ENCODE measurements around the gene RUNX2.

RUNX2 gene

DNA sequence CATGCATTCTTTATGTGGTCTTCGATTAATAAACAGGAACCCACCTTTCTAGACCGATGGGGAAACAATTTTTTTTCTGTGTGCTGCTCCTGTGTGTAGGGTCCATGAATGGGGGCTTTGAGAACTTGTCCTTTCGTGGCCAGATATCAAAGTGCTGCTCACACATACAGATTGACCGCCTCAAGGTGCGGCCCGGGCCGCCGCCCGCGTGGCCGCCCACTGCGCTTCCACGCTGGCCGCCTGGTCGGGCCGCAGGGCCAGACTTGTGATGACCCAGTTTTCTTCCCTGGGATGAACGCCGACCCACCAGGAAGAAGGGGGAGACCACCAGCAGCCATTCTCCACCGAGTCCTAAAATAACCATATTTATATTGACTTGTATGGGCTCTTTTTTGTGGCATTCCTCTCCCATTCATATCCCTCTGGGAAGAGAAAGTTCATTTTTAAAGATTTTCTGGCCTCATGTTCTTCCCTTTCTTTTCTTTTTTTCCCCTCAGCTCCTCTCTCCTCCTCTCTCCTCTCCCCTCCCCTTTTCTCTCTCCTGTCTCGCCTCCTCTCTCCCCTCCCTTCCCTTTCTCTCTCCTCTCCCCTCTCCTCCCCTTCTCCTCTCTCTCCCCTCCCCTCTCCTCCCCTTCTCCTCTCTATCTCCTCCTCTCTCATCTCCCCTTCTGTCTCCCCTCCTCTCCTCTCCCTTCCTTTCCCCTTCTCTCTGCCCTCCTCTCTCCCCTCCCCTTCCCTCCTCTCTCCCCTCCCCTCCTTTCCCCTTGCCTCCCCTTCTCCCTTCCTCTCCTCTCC lies 314.4 kb downstream of the RUNX2 start:
- FAIRE-seq (no peak), DNase-seq (ENCODE audit: insufficient read length) (no peak)
- no peak for TF ChIP-seq TAF1 (IDR thresholded peaks at IDR 0.05; ENCODE audit: borderline replicate concordance, low read depth, low read length)
- TF ChIP-seq POLR2A (IDR thresholded peaks at IDR 0.05; ENCODE audit: low read depth, low read length) = no peak
- TF ChIP-seq POLR2AphosphoS5 (IDR thresholded peaks at IDR 0.05; ENCODE audit: low read depth, low read length) = no peak

DNA sequence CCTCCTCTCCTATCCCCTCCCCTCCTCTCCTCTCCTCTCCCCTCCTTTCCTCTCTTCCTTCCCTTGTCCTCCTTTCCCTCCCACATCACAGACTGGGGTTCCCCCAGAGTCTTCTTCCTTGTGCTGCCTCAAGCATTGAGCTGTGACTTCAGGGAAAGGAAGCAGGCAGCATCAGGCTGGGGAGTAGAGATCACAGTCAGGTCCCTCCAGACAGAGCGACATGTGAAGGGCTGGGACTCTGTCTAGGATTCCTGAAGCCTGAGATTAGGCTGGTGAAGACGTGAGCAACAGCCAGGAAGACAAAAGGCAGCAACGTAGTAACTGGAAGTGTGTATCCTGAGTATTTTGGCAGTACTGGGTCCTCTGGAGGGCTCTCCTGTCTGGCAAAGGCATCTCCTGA lies 315.0 kb downstream of the RUNX2 start:
- DNase-seq (ENCODE audit: insufficient read length) (no peak), FAIRE-seq (no peak)
- TF ChIP-seq POLR2AphosphoS5 (IDR thresholded peaks at IDR 0.05; ENCODE audit: low read depth, low read length) = no peak
- TF ChIP-seq TAF1 (IDR thresholded peaks at IDR 0.05; ENCODE audit: borderline replicate concordance, low read depth, low read length) = no peak
- no peak for TF ChIP-seq POLR2A (IDR thresholded peaks at IDR 0.05; ENCODE audit: low read depth, low read length)

- DNase-seq (ENCODE audit: insufficient read length) (no peak), FAIRE-seq (no peak)
- TF ChIP-seq TAF1 (IDR thresholded peaks at IDR 0.05; ENCODE audit: borderline replicate concordance, low read depth, low read length) (no peak), POLR2AphosphoS5 (IDR thresholded peaks at IDR 0.05; ENCODE audit: low read depth, low read length) (no peak), POLR2A (IDR thresholded peaks at IDR 0.05; ENCODE audit: low read depth, low read length) (no peak)
These were observed 316.6 kb downstream of the RUNX2 start for GRCh38 chr6:45644720-45645119.

GRCh38 chr6:45645302-45645701 lies 317.2 kb downstream of the RUNX2 start:
- TF ChIP-seq POLR2A (IDR thresholded peaks at IDR 0.05; ENCODE audit: low read depth, low read length) (no peak), POLR2AphosphoS5 (IDR thresholded peaks at IDR 0.05; ENCODE audit: low read depth, low read length) (no peak), TAF1 (IDR thresholded peaks at IDR 0.05; ENCODE audit: borderline replicate concordance, low read depth, low read length) (no peak)
- FAIRE-seq (no peak), DNase-seq (ENCODE audit: insufficient read length) (no peak)

GRCh38 chr6:45647341-45648261 lies 319.5 kb downstream of the RUNX2 start:
- no peak for TF ChIP-seq POLR2A (IDR thresholded peaks at IDR 0.05; ENCODE audit: low read depth, low read length)
- no peak for TF ChIP-seq POLR2AphosphoS5 (IDR thresholded peaks at IDR 0.05; ENCODE audit: low read depth, low read length)
- no peak for TF ChIP-seq TAF1 (IDR thresholded peaks at IDR 0.05; ENCODE audit: borderline replicate concordance, low read depth, low read length)
- DNase-seq (ENCODE audit: insufficient read length) (no peak), FAIRE-seq (no peak)

- DNase-seq (ENCODE audit: insufficient read length) = no peak
- no peak for FAIRE-seq
- no peak for TF ChIP-seq POLR2A (IDR thresholded peaks at IDR 0.05; ENCODE audit: low read depth, low read length)
- TF ChIP-seq POLR2AphosphoS5 (IDR thresholded peaks at IDR 0.05; ENCODE audit: low read depth, low read length) = no peak
- no peak for TF ChIP-seq TAF1 (IDR thresholded peaks at IDR 0.05; ENCODE audit: borderline replicate concordance, low read depth, low read length)
These were observed 320.1 kb downstream of the RUNX2 start for GRCh38 chr6:45648262-45648620.

DNA sequence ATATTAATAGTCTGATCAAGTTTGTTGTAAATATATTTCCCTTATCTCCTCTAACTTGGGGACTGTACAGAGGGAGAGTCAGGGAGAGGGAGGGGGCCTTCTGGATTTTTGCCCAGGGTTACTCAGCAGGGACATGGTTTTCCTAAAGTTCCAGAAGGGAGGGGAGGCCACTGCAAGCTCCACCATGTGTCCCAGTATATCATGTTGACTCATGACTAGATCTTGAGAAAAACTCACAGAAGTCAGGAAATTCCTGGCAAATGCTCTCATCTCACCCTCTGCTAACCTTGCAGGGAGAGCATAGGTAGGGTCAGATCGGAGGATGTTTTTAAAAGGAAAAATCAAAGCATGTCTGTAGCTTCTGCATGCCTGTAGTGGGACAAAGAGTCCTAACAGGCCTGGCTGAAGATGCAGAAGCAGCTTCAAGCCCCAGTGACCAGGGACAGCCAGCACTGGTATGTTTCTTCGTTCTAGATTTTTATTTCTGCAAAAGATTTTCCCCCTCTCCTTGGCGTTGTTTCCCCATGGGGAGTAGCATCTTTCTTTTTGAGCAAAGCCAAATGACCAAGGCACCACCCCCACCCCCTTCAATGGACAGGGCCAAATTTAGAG lies 322.5 kb downstream of the RUNX2 start:
- FAIRE-seq = no peak
- TF ChIP-seq POLR2AphosphoS5 (IDR thresholded peaks at IDR 0.05; ENCODE audit: low read depth, low read length) (no peak), POLR2A (IDR thresholded peaks at IDR 0.05; ENCODE audit: low read depth, low read length) (no peak), TAF1 (IDR thresholded peaks at IDR 0.05; ENCODE audit: borderline replicate concordance, low read depth, low read length) (no peak)

DNA sequence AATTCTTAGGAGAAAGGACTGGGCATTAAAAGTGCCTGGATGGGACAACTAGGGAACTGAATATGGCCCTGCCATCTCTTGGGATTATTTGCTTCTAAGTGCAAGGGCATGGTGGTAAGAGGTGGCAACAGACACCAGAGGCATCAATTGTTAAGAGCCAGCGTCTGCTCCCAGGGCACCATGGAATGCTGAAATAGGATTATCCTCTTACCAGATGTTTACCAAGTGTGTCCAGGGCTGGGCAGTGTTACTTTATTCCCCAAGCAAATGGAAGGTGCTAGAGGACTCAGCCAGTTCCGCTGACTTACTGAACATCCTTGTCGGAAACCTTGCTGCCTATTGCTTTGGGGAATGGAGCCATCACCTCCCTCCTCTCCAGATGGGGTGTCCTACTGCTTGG lies 323.2 kb downstream of the RUNX2 start:
- DNase-seq (ENCODE audit: insufficient read length) = no peak
- no peak for FAIRE-seq
- TF ChIP-seq POLR2A (IDR thresholded peaks at IDR 0.05; ENCODE audit: low read depth, low read length) (no peak), TAF1 (IDR thresholded peaks at IDR 0.05; ENCODE audit: borderline replicate concordance, low read depth, low read length) (no peak), POLR2AphosphoS5 (IDR thresholded peaks at IDR 0.05; ENCODE audit: low read depth, low read length) (no peak)

More for the DNA sequence above, 322.5 kb downstream of the RUNX2 start:
- DNase-seq (ENCODE audit: insufficient read length) = no peak

- TF ChIP-seq TAF1 (IDR thresholded peaks at IDR 0.05; ENCODE audit: borderline replicate concordance, low read depth, low read length) = no peak
- no peak for TF ChIP-seq POLR2AphosphoS5 (IDR thresholded peaks at IDR 0.05; ENCODE audit: low read depth, low read length)
- TF ChIP-seq POLR2A (IDR thresholded peaks at IDR 0.05; ENCODE audit: low read depth, low read length) = no peak
- DNase-seq (ENCODE audit: insufficient read length) (no peak), FAIRE-seq (no peak)
These were observed 324.3 kb downstream of the RUNX2 start for GRCh38 chr6:45652416-45652815.

DNA sequence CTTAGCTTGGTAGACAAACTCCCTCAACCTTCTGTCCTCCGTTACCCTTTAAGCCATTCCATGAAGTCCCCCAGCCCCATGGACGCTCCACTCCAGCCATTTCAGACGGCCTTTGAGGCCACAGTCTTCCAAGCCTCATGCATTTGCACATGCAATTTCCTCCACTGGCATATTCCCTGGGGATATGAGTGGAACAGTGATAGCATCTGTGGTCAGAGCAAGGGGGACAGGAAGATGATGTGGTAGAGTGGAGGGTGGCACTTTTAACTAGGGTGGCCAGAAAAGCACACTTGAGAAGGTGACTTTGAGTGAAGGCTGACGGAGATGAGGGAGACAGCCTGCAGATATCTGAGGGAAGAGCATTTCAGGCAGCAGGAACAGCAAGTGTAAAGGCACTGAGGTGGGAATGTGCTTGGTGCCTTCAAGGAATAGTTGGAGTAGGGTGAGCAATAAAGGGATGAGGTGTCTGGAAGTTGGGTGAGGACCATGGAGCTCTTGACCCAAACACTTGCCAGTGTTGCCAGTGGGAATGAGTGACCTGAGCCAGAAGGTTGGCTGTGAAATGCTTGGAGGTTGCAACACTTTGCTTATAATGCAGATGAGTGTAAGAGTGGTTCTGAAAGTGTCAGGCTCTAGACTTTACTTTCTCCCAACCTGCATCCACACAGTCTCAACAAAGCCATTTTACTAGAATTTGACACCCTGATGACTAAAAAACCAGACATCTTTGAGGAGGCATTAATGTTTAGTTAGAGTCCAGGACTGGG lies 325.2 kb downstream of the RUNX2 start:
- DNase-seq (ENCODE audit: insufficient read length) (no peak), FAIRE-seq (no peak)
- no peak for TF ChIP-seq POLR2AphosphoS5 (IDR thresholded peaks at IDR 0.05; ENCODE audit: low read depth, low read length)
- TF ChIP-seq TAF1 (IDR thresholded peaks at IDR 0.05; ENCODE audit: borderline replicate concordance, low read depth, low read length) = no peak
- no peak for TF ChIP-seq POLR2A (IDR thresholded peaks at IDR 0.05; ENCODE audit: low read depth, low read length)

GRCh38 chr6:45654673-45655072 lies 326.5 kb downstream of the RUNX2 start:
- TF ChIP-seq TAF1 (IDR thresholded peaks at IDR 0.05; ENCODE audit: borderline replicate concordance, low read depth, low read length) (no peak), POLR2AphosphoS5 (IDR thresholded peaks at IDR 0.05; ENCODE audit: low read depth, low read length) (no peak), POLR2A (IDR thresholded peaks at IDR 0.05; ENCODE audit: low read depth, low read length) (no peak)
- no peak for FAIRE-seq
- no peak for DNase-seq (ENCODE audit: insufficient read length)
